Stomach smooth muscle (tissue), 2 donors: ENCODE results near the gene LRRC2.

Experiments
- H3K27ac ChIP-seq: one replicate; pipeline ENCODE4 v1.7.0; 2013; ENCODE audit warnings: mild to moderate bottlenecking, low read length, inconsistent platforms
- H3K27me3 ChIP-seq, 2 donors: one replicate each; pipeline ENCODE4 v1.7.0; 2013; ENCODE audit warnings: low read length in 2 of 2; ENCODE audit not compliant: insufficient read depth in 2 of 2, control insufficient read depth in 1 of 2
- H3K36me3 ChIP-seq, 2 donors: one replicate each; pipeline ENCODE4 v1.7.0; 2013; ENCODE audit warnings: low read length in 2 of 2; ENCODE audit not compliant: control insufficient read depth in 2 of 2, insufficient read depth in 2 of 2
- H3K4me1 ChIP-seq: one replicate; pipeline ENCODE4 v1.7.0; 2013; ENCODE audit warnings: low read length; ENCODE audit not compliant: control insufficient read depth, insufficient read depth
- H3K4me3 ChIP-seq, 2 donors: one replicate each; pipeline ENCODE4 v1.7.0; 2013; ENCODE audit warnings: low read length in 2 of 2
- H3K9ac ChIP-seq, 2 donors: one replicate each; pipeline ENCODE4 v1.7.0; 2013; ENCODE audit warnings: low read length in 2 of 2, mild to moderate bottlenecking in 1 of 2
- H3K9me3 ChIP-seq, 2 donors: one replicate each; pipeline ENCODE4 v1.7.0; 2013; ENCODE audit warnings: low read length in 2 of 2; ENCODE audit not compliant: control insufficient read depth in 2 of 2
- donor health status: healthy.
- donor health status: Pancreatic carcinoma.

The LRRC2 gene

GRCh38 chr3:46571684-46572083 lies 5.6 kb upstream of the LRRC2 start:
- Histone ChIP-seq H3K4me1 (peaks cover under 1% of the 10 kb centered on the region), H3K9ac (no peak overlapping the region), H3K27me3 (peaks cover 11 to 14% of the 10 kb centered on the region in 2 donors), H3K4me3 (no peak overlapping the region), H3K9me3 (no peaks in the 10 kb centered on the region), H3K27ac (no peak overlapping the region), H3K36me3 (no peaks in the 10 kb centered on the region)

- Histone ChIP-seq H3K27ac (no peak overlapping the region), H3K9ac (peak overlapping the region; percentile 29 to 31), H3K36me3 (no peaks in the 10 kb centered on the region), H3K9me3 (peaks cover 0 to 6% of the 10 kb centered on the region in 2 donors), H3K4me1 (peaks cover 16% of the 10 kb centered on the region), H3K27me3 (peaks cover 0 to 2% of the 10 kb centered on the region in 2 donors), H3K4me3 (peak overlapping the region; percentile 71 to 76)
These were observed 479 bp downstream of the LRRC2 start for GRCh38 chr3:46565607-46566039.

- no peak overlapping the region for H3K4me3 ChIP-seq
These were observed 1.0 kb downstream of the LRRC2 start for GRCh38 chr3:46565077-46565476.

GRCh38 chr3:46564190-46565021 lies 1.7 kb downstream of the LRRC2 start:
- Histone ChIP-seq H3K27ac (no peak overlapping the region), H3K36me3 (no peaks in the 10 kb centered on the region), H3K4me1 (peaks cover 16% of the 10 kb centered on the region), H3K9me3 (peaks cover 0 to 6% of the 10 kb centered on the region in 2 donors), H3K27me3 (peaks cover 0 to 2% of the 10 kb centered on the region in 2 donors), H3K9ac (no peak overlapping the region), H3K4me3 (no peak overlapping the region)

More at GRCh38 chr3:46565077-46565476, 1.0 kb downstream of the LRRC2 start:
- no peak overlapping the region for H3K27ac ChIP-seq
- H3K9ac ChIP-seq: no peak overlapping the region
- peaks cover 0 to 6% of the 10 kb centered on the region in 2 donors for H3K9me3 ChIP-seq
- H3K4me1 ChIP-seq: peaks cover 16% of the 10 kb centered on the region
- no peaks in the 10 kb centered on the region for H3K36me3 ChIP-seq
- peaks cover 0 to 2% of the 10 kb centered on the region in 2 donors for H3K27me3 ChIP-seq

GRCh38 chr3:46561951-46562350 lies 4.2 kb downstream of the LRRC2 start:
- H3K27ac ChIP-seq: no peak overlapping the region
- peaks cover 0 to 6% of the 10 kb centered on the region in 2 donors for H3K9me3 ChIP-seq
- H3K4me3 ChIP-seq: no peak overlapping the region
- peaks cover 23% of the 10 kb centered on the region for H3K4me1 ChIP-seq
- H3K36me3 ChIP-seq: no peaks in the 10 kb centered on the region
- no peak overlapping the region for H3K9ac ChIP-seq
- H3K27me3 ChIP-seq: peaks cover 0 to 2% of the 10 kb centered on the region in 2 donors

- H3K4me3 ChIP-seq: no peak overlapping the region
- H3K4me1 ChIP-seq: peaks cover 21% of the 10 kb centered on the region
- H3K27ac ChIP-seq: no peak overlapping the region
- H3K36me3 ChIP-seq: no peaks in the 10 kb centered on the region
- peaks cover 0 to 6% of the 10 kb centered on the region in 2 donors for H3K9me3 ChIP-seq
- H3K27me3 ChIP-seq: peaks cover 0 to 2% of the 10 kb centered on the region in 2 donors
- no peak overlapping the region for H3K9ac ChIP-seq
These were observed 4.6 kb downstream of the LRRC2 start for GRCh38 chr3:46561511-46561910.

- no peak overlapping the region for H3K4me3 ChIP-seq
- H3K27ac ChIP-seq: no peak overlapping the region
- H3K36me3 ChIP-seq: no peaks in the 10 kb centered on the region
- H3K9me3 ChIP-seq: peaks cover 0 to 6% of the 10 kb centered on the region in 2 donors
- H3K9ac ChIP-seq: no peak overlapping the region
- H3K27me3 ChIP-seq: no peaks in the 10 kb centered on the region
- H3K4me1 ChIP-seq: peaks cover 7% of the 10 kb centered on the region
These were observed 6.9 kb downstream of the LRRC2 start for GRCh38 chr3:46559091-46559704.

- H3K4me1 ChIP-seq: peaks cover 7% of the 10 kb centered on the region
- no peaks in the 10 kb centered on the region for H3K36me3 ChIP-seq
- H3K27me3 ChIP-seq: no peaks in the 10 kb centered on the region
- H3K9ac ChIP-seq: peak overlapping the region in 1 of 2 donors; percentile 51
- peak overlapping the region; percentile 48 to 73 for H3K4me3 ChIP-seq
- no peak overlapping the region for H3K27ac ChIP-seq
- H3K9me3 ChIP-seq: peaks cover 0 to 6% of the 10 kb centered on the region in 2 donors
These were observed 7.7 kb downstream of the LRRC2 start for GRCh38 chr3:46558184-46559043.

- peaks cover 7% of the 10 kb centered on the region for H3K4me1 ChIP-seq
- peak overlapping the region in 1 of 2 donors; percentile 73 for H3K4me3 ChIP-seq
- no peaks in the 10 kb centered on the region for H3K36me3 ChIP-seq
- H3K9ac ChIP-seq: no peak overlapping the region
- peaks cover 0 to 6% of the 10 kb centered on the region in 2 donors for H3K9me3 ChIP-seq
- H3K27ac ChIP-seq: no peak overlapping the region
- H3K27me3 ChIP-seq: no peaks in the 10 kb centered on the region
These were observed 8.3 kb downstream of the LRRC2 start for GRCh38 chr3:46557814-46558183.

- H3K9ac ChIP-seq: no peak overlapping the region
- peaks cover 3% of the 10 kb centered on the region for H3K4me1 ChIP-seq
- no peak overlapping the region for H3K27ac ChIP-seq
- H3K4me3 ChIP-seq: no peak overlapping the region
- no peaks in the 10 kb centered on the region for H3K36me3 ChIP-seq
- H3K27me3 ChIP-seq: peaks cover 0 to 2% of the 10 kb centered on the region in 2 donors
- no peaks in the 10 kb centered on the region for H3K9me3 ChIP-seq
These were observed 12.9 kb downstream of the LRRC2 start for GRCh38 chr3:46553154-46553553.
